Neural crest cell (in vitro differentiated cells): ENCODE measurements around the gene SFXN1. TPM values are rescaled to one million over a fixed set of nuclear protein-coding genes. Genes with fewer than 3 reads are reported as not detected.

ENCODE experiments used
- DNase-seq: peaks from one replicate; pipeline ENCODE4 v3.0.0; 2021; ENCODE audit warnings: low read depth, mixed read lengths, low spot score
- H3K27ac Mint-ChIP-seq: one replicate; pipeline ENCODE4 v1.8.0; 2021; ENCODE audit warnings: mild to moderate bottlenecking, mixed read lengths; ENCODE audit not compliant: unreplicated experiment
- H3K27me3 Mint-ChIP-seq: 2 replicates; pipeline ENCODE4 v1.8.0; 2021; ENCODE audit warnings: low read depth, mild to moderate bottlenecking, mixed read lengths
- H3K36me3 Mint-ChIP-seq: 2 replicates; pipeline ENCODE4 v1.8.0; 2021; ENCODE audit warnings: low read depth, mild to moderate bottlenecking, mixed read lengths
- H3K4me1 Mint-ChIP-seq: 2 replicates; pipeline ENCODE4 v1.8.0; 2021; ENCODE audit warnings: mixed read lengths
- H3K4me3 Mint-ChIP-seq: one replicate; pipeline ENCODE4 v1.8.0; 2021; ENCODE audit warnings: mild to moderate bottlenecking, mixed read lengths
- H3K9me3 Mint-ChIP-seq: 2 replicates; pipeline ENCODE4 v1.8.0; 2021; ENCODE audit warnings: mixed read lengths
- CTCF ChIP-seq: fragments of 200-600 bp; sonication (generic); conservative IDR thresholded peaks from 2 replicates; pipeline ENCODE4 v1.5.0; 2021; ENCODE audit warnings: antibody characterized with exemption, mild to moderate bottlenecking
- total RNA-seq: library from RNA; stranded (reverse); gene quantifications from 2 replicates; pipeline ENCODE4 v1.2.1, GENCODE V29; 2021

The SFXN1 gene
- total RNA-seq, 1 donor from 2014 or later, result 103 TPM

- Mint-ChIP-seq H3K27ac (peak overlapping the region; percentile 50), H3K4me1 (peaks cover 6% of the 10 kb centered on the region), H3K36me3 (no peaks in the 10 kb centered on the region), H3K27me3 (no peaks in the 10 kb centered on the region), H3K9me3 (no peaks in the 10 kb centered on the region), H3K4me3 (no peak overlapping the region)
- no peak for DNase-seq
- TF ChIP-seq CTCF, result no peak
These were observed 64.0 kb downstream of the SFXN1 start for GRCh38 chr5:175542232-175542965.

GRCh38 chr5:175542966-175543235, 64.5 kb downstream of the SFXN1 start:
- H3K9me3 Mint-ChIP-seq, result no peaks in the 10 kb centered on the region
- H3K27me3 Mint-ChIP-seq, result no peaks in the 10 kb centered on the region
- no peak for TF ChIP-seq CTCF
- no peak overlapping the region for H3K4me3 Mint-ChIP-seq
- H3K4me1 Mint-ChIP-seq, result peaks cover 11% of the 10 kb centered on the region
- H3K36me3 Mint-ChIP-seq, result no peaks in the 10 kb centered on the region
- no peak overlapping the region for H3K27ac Mint-ChIP-seq
- DNase-seq, result no peak

- no peak for TF ChIP-seq CTCF
- no peaks in the 10 kb centered on the region for H3K36me3 Mint-ChIP-seq
- DNase-seq, result no peak
- peaks cover 23% of the 10 kb centered on the region for H3K4me1 Mint-ChIP-seq
- H3K9me3 Mint-ChIP-seq, result no peaks in the 10 kb centered on the region
- H3K4me3 Mint-ChIP-seq, result no peak overlapping the region
- no peak overlapping the region for H3K27ac Mint-ChIP-seq
- no peaks in the 10 kb centered on the region for H3K27me3 Mint-ChIP-seq
These were observed 65.8 kb downstream of the SFXN1 start for GRCh38 chr5:175544108-175544511.

GRCh38 chr5:175544586-175544985, 66.2 kb downstream of the SFXN1 start:
- Mint-ChIP-seq H3K4me3 (no peak overlapping the region), H3K27me3 (no peaks in the 10 kb centered on the region), H3K4me1 (peaks cover 25% of the 10 kb centered on the region), H3K36me3 (no peaks in the 10 kb centered on the region), H3K27ac (no peak overlapping the region), H3K9me3 (no peaks in the 10 kb centered on the region)
- DNase-seq, result no peak
- TF ChIP-seq CTCF, result no peak

GRCh38 chr5:175547842-175548241, 69.5 kb downstream of the SFXN1 start:
- DNase-seq, result no peak
- Mint-ChIP-seq H3K4me1 (peaks cover 25% of the 10 kb centered on the region), H3K9me3 (no peaks in the 10 kb centered on the region), H3K27ac (peak overlapping the region; percentile 8), H3K27me3 (peaks cover 3% of the 10 kb centered on the region), H3K36me3 (no peaks in the 10 kb centered on the region), H3K4me3 (no peak overlapping the region)
- no peak for TF ChIP-seq CTCF
